Stimulated activated CD4-positive, alpha-beta T cell treated with anti-CD3 and anti-CD28 coated beads, Interleukin-2, amount 100 ng/mL, for 24 hours (primary cell): Measurements from ENCODE around the gene INKA1.
"Not testable (repeated sequence)": the region's sequence is repeated elsewhere in the genome, so short reads cannot be mapped to it uniquely, and the experiment has no call there.

Source experiments
- DNase-seq, 2 donors: peaks; one replicate each; pipeline ENCODE4 v3.0.0-alpha.2; 2020

INKA1 gene

DNA sequence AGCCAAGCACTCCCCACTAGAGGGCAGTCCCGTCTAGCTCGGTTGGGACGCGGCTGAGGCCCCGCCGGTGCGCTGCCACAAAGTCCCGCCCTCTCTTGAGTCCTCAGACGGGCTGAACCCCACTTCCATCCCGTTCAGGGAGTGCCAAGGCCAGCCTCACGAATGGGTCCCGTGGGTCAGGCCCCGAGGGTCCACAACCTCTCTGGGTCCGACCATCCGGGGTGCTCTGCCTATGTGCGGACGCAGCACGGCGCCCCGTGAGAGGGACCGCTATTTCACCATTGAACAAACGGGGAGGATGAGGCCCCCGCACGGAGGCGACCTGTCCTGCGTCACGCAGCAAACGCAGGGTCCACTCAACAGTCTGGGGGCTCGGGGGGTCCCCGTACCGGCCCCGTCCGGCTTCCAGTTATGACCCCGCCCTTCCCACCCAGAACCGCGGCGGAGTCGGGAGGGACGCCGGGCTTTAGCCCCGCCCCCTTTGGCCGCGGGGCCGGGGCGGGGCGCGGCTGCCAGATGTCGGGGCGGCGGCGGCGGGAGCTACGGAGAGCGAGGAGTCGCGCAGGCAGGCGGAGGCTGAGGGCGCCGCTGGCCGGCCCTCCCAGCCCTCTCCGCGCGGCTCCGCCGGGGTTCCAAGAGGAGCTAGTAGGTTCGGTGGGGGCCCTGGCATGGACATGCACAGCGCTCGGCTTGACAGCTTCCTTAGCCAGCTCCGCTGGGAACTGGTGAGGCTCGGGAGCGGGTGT lies at the start of gene INKA1:
INKA1 (plus strand) TSS at position 543 of the 746 bp plus-strand sequence; CDS start at position 675, 132 bp downstream.
- peak; percentile 91 for DNase-seq

DNA sequence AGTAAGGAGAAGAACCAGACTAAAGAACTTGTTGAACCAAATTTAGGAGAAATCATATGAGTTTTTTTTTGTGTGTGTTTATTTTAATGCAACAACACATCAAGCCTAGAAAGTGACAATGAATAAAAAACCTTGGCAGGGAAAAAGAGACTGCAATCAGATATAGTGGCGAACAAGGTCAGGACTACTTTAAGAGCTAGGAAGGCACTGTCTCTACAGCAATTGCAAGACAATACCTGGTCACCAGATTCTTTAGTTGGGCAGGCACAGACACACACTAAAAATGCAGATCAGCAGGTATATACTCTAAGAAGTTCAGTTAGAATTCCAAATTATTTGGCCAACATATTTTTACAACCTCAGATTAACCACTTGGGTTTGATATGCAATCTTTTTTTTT lies 48.5 kb upstream of the INKA1 start:
- DNase-seq = no peak

DNA sequence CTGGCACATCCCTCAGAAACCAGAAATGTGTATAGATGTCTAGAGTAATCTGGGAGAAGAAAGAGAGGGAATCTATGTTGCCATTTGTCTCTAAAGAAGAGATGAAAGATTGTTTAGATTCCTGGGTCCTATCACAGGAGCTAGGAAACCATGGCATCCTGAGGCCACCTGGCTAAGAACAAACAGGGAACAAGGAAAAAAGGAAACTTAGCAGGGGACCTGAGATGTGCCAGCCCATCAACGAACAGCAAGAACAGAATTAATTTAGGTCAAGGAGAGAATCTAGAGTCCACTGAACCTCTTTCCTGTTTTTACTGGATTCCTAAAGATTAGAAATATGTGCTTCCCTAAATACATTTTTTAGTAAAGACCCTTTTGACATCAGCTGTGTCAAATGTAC lies 47.0 kb upstream of the INKA1 start:
- DNase-seq = no peak

DNA sequence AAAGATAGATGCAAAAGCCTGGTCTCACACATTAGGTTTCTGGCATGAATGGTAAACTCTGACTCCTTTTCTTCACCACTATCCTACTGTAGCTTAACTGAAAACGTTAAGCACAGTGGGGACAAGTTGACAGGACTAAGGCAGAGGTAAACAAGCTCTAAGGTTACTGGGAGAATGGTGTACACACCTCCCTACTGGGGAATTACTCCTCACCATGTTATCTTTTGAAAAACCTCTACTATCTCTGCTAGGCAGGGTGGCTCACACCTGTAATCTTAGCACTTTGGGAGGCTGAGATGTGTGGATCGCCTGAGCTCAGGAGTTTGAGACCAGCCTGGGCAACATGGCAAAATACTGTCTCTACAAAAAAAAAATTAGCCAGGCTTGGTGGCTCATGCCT lies 45.9 kb upstream of the INKA1 start:
- DNase-seq = no peak

DNA sequence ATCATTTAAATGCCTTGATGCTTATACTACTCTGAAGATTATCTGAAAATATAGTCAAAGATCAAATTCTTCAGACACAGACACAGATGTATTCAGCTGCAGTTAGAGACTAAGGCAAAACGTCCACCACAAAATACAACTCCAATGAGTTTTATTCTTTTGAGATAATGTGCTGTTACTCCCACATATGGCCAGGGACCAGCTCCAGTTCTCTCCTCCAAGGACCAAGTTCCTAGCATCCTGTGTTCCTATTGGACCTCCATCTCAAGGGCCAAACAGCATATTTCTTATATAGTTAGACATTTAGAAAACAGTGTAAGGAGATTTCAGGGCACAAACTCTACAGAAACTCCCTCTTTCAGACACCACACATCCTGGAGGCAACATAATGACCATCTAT lies 43.8 kb upstream of the INKA1 start:
- DNase-seq = no peak

DNA sequence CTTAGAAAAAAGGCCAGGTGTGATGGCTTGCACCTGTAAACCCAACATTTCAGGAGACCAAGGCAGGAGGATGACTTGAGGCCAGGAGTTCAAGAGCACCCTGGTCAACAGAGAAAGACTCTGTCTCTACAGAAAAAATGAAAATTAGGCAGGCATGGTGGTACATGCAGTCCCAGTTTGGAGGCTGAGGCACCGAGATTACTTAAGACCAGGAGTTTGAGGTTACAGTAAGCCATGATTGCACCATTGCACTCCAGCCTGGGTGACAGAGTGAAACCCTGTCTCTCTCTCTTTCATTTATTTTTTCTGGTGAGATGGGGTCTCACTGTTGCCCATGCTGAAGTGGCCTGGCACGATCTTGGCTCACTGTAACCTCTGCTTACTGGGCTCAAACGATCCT lies 41.4 kb upstream of the INKA1 start:
- no peak for DNase-seq

DNA sequence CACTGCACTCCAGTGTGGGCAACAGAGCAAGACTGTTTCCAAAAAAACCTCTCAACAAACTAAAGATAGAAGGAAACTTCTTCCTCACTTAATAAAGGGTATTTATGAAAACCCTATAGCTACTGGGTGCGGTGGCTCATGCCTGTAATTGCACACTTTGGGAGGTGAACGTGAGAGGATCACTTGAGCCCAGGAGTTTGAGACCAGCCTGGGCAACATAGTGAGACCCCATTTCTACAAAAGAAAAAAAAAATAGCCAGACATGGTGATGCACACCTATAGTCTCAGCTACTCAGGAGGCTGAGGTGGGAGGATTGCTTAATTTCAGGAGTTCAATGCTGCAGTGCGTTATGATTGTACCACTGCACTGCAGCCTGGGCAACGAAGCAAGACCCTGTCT lies 39.1 kb upstream of the INKA1 start:
- DNase-seq = no peak

DNA sequence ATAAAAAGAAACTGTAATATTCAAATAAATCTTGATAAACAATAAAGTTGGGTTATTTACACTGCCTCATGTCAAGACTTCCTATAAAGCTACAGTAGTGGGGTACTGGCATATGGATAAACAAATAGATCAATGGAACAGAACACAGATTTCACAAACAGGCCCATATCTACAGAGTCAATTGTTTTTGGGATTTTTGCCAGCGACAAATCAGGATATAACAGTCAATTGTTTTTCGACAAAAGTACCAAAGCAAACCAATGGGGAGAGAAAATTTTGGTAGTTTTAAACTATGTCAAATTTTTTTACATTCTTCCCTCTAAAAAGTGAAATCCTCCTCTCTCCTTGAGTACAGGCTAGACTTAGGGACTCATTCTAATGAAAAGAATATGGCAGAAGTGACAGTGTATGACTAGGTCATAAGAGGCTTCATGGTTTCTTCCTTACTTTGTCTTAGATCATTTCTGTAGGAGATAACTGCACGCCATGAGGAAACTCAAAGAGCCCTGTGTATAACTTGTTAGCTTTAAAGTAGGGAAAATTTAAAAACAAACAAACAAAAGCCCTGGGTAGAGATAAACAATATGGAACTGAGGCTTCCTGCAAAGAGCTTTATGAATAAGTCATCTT lies 33.7 kb upstream of the INKA1 start:
- no peak for DNase-seq

DNA sequence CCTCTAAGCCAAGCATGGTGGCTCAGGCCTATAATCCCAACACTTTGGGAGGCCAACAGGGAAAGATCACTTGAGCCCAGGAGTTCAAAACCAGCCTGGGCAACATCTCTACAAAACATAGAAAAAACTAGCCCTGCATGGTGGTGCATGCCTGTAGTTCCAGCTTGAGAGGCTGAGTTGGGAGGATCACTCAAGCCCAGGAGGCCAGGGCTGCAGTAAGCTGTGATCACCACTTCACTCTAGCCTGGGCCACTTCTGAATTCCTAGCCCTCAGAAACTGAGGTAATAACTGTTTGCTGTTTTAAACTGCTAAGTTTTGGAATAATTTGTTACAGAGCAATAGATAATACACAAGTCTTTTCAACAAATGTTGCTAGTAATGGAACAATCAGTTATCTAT lies 33.1 kb upstream of the INKA1 start:
- DNase-seq = no peak

DNA sequence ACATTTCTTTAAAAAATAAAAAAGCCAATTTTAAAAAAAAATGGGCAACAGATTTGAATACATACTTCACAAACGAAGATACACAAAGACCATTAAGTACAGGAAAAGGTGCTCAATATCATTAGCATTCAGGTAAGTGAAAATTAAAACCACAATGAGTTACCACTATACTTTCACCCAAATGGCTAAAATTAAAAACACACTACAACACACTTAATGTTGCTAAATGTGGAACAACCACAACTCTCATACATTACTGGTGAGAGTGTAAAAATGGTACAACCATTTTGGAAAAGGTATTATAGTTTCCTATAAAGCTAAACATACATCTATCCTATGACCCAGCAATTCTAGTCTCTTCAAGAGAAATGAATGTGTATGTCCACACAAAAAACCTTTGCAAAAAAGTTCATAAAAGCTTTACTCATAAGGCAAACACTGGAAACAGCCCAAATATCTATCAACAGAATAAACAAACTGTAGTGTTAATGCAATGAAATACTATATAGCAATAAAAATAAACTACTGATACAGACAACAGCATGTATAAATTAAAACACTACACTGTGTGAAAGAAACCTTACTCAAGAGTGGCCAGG lies 31.6 kb upstream of the INKA1 start:
- DNase-seq = no peak

DNA sequence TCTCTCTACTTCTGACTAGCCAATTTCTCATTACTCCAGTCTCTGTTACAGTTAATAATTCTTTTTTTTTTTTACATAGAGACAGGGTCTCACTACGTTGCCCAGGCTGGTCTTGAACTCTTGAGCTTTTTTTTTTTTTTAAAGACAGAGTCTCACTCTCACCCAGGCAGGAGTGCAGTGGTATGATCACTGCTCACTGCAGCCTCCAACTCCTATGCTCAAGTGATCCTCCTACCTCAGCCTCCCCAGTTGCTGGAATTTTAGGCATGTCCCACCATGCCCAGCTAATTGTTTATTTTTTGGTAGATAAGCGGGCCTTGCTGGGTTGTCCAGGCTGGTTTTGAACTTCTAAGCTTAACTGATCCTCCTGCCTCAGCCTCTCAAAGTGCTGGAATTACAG lies 30.4 kb upstream of the INKA1 start:
- DNase-seq = no peak

DNA sequence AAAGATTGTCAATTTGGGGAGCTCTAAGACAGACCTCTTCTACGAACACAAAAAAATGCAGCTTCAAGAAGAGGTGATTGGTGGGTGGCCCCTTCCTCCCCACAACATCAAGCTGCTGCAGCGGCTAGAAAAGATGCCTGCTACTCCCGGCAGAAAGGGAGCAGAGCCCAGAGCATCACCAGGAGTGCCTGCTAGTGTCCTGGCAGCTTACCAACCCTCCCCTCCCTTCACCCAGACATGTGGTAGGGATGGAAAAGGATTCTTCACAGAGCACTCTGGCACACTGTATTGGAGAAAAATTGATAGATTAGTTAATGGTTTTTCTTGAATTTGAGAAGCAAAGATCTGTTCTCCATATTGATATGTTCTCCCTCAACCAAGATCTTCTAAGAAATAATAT lies 27.5 kb upstream of the INKA1 start:
- DNase-seq = no peak

DNA sequence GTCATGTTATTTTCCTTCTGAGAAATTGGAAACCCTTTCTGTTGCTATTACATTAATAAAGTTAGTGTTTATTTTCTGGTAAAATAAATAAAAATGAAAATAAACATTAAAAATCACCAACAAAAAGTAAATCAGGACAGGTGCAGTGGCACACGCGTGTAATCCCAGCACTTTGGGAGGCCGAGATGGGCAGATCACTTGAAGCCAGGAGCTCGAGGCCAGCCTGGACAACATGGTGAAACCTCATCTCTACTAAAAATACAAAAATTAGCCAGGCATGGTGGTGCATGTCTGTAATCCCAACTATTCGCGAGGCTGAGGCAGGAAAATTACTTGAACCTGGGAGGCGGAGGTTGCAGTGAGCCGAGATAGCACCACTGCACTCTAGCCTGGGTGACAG lies 27.0 kb upstream of the INKA1 start:
- not testable (repeated sequence) for DNase-seq

DNA sequence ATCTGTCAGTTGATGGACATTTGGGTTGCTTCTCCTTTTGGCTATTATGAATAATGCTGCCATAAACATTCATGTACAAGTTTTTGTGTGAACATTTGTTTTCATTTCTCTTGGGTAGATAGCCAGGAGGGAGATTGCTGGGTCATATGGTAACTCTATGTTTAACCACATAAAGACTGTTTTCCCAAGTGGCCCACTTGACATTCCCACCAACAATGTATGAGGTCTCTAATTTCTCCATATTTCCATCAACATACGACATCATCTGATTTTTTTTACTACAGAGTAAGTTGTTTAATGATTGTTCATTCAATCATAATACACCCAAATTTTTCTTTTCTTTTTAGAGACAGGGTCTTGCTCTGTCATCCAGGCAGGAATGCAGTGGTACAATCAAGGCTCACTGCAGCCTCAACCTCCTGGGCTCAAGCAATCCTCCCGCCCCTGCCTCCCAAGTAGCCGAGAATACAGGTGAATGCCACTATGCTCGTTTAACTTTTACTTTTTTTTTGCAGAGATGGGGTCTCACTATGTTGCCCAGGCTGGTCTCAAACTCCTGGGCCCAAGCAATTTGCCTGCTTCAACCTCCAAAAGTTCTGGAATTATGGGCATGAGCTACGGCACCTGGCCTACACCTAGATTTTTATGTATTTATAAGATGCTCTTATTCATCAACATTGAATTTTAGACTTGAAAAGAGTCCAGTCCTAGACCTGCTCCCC lies 23.5 kb upstream of the INKA1 start:
- DNase-seq = no peak

DNA sequence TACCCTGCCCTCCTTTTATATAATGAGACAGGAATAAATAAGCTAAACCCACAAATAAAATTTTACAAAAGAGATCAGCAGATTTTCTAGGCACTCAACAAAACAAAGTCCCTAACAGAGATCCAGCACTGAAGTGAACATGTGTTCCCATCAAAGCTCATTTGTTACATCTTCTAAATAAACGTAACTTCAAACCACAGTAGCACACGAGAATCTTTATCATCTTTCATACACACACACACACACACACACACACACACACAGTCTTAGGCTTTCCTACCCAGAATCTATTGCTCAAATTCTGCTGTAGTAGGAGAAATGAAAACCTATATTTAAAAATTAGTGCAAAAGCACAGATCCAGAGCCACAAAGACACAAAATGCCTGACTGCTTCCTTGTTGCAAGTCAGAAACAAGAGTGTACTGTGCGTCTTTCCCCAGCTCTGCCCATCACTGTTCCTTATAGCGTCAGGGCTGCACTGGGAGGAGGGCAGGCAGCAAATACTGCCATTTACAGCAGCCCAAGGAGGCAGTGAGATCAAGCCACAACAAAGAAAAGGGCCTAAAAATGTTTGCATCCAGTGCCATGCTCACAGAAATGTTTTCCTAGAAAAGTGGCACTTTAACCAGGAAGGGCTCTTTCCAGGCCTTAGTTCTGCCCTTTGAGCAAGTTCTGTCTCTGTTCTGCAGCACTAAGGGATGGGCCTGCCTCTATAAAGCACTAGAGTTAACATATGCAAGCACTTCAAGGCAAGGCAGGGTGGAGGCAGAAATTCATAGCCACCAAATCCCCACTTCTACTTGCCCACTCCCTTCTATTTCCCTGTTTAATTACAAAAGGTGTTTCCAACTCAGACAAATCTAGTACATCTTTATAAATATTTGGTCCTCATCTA lies 22.7 kb upstream of the INKA1 start:
- DNase-seq = no peak

DNA sequence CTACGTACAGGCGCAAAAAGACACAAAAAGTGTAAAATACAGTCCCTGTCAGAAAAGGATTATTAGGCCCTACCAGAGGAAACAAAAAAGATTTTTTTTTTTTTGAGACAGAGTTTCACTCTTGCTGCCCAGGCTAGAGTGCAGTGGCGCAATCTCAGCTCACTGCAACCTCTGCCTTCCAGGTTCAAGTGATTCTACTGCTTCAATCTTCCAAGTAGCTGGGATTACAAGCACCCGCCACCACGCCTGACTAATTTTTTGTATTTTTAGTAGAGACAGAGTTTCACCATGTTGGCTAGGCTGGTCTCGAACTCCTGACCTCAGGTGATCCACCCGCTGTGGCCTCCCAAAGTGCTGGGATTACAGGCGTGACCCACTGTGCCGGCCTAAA lies 22.1 kb upstream of the INKA1 start:
- not testable (repeated sequence) for DNase-seq

DNA sequence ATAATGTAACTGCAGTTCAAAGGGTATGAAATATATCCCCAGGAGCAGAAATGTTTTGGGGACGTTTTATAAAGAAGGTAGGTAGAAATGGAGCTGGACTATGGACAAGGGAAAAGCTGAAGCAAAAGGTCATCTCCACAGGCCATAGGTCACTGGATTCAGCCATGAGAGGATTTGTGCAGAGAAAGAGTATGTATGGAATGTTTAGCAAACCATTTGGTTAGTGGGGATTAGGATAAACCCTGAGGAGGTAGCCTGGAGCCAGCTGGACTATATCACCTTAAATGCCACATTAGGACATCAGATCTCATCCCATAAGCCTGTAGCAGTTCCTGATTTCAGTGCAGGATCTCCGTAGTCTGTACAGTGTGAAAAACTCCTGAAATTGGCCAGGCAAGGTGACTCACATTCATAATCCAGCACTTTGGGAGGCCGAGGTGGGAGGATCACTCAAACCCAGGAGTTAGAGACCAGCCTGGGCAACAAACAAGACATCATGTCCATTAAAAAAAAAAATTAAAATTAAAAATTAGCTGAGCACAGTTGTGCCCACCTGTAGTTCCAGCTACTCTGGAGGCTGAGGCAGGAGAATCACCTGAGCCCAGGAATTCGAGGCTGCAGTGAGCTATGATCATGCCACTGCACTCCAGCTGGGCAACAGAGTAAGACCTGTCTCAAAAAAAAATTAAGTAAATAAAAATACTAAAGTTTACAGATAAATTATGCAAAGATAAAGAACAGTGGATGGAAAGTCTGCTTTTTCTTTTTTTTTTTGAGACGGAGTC lies 21.5 kb upstream of the INKA1 start:
- DNase-seq = no peak

DNA sequence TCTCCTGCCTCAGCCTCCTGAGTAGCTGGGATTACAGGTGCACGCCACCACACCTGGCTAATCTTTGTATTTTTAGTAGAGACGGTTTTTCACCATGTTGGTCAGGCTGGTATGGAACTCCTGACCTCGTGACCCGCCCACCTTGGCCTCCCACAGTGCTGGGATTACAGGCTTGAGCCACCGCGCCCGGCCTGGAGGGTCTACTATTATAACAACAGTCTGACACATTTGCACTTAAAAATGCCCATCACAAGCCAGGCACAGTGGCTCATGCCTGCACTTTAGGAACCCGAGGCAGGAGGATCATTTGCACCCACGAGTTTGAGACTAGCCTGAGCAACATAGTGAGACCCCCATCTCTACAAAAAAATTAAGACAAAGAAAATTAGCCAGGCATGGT lies 20.8 kb upstream of the INKA1 start:
- DNase-seq = not testable (repeated sequence)

DNA sequence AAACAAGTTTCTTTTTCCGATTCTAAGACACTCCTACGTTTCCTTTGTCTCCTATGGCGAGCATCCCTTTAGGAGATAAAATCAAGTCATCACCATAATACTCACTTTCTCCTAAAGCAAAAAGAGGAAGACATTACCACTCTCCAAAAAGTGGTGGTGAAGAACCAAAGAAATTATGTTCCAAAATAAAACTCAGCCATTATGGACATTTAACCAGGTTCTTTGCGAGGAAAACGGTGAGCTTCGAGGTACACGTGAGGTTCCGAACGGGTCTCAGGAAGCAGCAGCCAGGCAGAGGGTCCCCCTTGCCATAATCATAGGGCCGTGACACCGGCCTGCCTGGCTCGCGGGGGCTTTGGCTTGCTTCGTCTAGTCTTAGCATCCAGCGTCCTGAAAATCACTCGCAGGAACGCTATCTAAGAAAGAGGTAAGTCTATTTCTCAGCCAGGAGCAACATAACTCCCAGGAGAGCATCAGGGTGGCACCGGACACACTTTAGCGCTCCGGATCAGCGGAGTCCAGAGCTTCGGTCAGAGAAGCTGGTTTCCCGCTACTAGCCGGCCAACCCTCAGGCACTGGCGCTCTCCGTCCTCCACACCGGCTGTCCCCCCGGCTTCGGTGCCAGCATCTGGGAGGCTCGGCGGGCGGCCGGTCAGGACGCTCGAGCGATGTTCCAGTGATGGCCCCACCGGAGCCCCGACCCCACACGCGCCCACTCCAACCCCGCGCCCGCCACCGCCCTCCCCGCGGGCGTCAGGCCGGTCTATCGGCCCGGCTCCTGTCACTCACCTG lies 17.3 kb upstream of the INKA1 start:
- peak in 1 of 2 donors; percentile 36 for DNase-seq

DNA sequence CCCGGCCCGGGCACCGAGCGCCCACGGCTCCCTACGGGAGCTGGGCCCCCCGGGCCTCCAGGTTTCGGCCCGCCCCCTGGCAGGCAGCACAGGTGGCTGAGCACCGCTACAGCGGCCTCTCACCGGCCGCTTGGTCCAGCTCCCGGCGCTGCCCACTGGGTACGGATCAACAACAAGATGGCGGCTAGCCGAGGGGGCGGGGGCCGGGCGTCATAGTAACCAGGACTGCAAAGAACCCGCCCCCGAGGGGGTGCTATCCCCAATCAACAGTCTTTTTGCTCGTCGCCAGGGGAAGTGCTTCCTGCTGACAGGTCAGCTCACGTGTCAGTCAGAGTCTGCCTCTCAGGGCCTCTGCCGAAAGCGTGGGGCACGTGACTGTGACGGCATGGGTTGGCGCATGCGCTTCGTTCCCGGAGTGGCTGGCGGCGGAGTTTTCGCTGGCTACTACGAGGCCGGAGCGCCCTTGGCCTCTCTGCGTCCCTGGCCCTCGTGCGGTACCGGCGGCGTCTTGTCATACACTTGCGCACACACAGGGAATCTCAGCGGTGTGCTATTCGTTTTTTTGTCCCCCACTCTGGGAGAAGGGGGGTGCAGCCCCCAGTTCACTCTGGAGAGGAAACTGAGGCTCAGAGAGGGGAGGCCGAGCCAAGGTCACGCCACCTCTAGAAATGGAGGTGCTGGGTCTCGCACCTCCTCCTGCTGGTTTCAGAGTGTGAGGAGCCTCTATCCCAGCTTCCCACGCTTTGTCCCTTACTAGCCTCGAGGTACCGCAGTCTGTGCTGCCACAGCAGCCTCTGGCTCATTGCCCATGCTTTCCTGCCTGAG lies 16.5 kb upstream of the INKA1 start, which contains the start of gene IP6K1:
IP6K1 (minus strand) TSS at position 186 of the 825 bp plus-strand sequence. CDS start 38,502 bp downstream, outside the sequence.
- DNase-seq = peak; percentile 100
